C4-2B (cell line): ENCODE data around the gene ANXA6.

Experiments used
- CTCF ChIP-seq: fragments of 450-650 bp; conservative IDR thresholded peaks from 2 replicates; pipeline ENCODE4 v1.5.1; 2017; ENCODE audit warnings: mild to moderate bottlenecking
- ZFX ChIP-seq: fragments of 450-650 bp; IDR thresholded peaks from 2 replicates; pipeline ENCODE4 v1.6.1; 2017

GRCh38 chr5:151174612-151175101, 17.1 kb upstream of the ANXA6 start:
- no peak for TF ChIP-seq CTCF
- no peak for TF ChIP-seq ZFX
